Ishikawa (cell line): ENCODE data around the gene DENND1A.

Source experiments
- CREB1 ChIP-seq: IDR thresholded peaks from 2 replicates; pipeline ENCODE4 v1.6.1; 2012; ENCODE audit warnings: low read depth
- EGR1 ChIP-seq: IDR thresholded peaks from 2 replicates; pipeline ENCODE4 v1.6.1; 2012
- EP300 ChIP-seq: IDR thresholded peaks from 2 replicates; pipeline ENCODE4 v1.6.1; 2012; ENCODE audit warnings: borderline replicate concordance
- RAD21 ChIP-seq: IDR thresholded peaks from 2 replicates; pipeline ENCODE4 v1.6.1; 2012; ENCODE audit warnings: low read depth
- TAF1 ChIP-seq: IDR thresholded peaks from 2 replicates; pipeline ENCODE4 v1.6.1; 2012; ENCODE audit warnings: low read depth, mild to moderate bottlenecking
- TCF12 ChIP-seq: IDR thresholded peaks from 2 replicates; pipeline ENCODE4 v1.6.1; 2012; ENCODE audit warnings: low read depth
- TEAD4 ChIP-seq: IDR thresholded peaks from 2 replicates; pipeline ENCODE4 v1.6.1; 2012
- ZBTB7A ChIP-seq: IDR thresholded peaks from 2 replicates; pipeline ENCODE4 v1.6.1; 2012; ENCODE audit warnings: low read depth

DNA sequence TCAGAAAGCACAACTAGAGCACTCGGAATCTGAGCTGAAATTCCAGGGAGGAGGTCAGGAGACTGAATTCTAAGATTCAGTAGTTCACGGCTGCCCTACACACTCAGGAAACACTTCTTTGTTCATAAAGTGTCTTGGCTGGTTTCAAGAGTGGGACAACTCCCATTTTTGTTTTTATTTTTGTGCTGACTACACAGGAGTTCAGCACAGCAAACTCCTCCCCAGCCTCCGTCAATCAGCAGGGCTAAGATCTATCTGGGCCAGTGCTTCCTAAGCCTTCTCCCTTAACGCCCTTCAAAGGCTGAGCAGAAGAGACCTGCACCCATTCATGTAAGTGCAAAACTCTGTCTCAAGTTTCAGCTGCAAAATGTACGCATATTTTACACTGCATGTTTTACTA lies 323.8 kb downstream of the DENND1A start:
- TF ChIP-seq EP300 (no peak), TAF1 (no peak), EGR1 (no peak), RAD21 (no peak), TEAD4 (no peak), ZBTB7A (no peak), CREB1 (no peak), TCF12 (no peak)
